ENCODE measurements around the gene EPGN.

EPGN gene

DNA sequence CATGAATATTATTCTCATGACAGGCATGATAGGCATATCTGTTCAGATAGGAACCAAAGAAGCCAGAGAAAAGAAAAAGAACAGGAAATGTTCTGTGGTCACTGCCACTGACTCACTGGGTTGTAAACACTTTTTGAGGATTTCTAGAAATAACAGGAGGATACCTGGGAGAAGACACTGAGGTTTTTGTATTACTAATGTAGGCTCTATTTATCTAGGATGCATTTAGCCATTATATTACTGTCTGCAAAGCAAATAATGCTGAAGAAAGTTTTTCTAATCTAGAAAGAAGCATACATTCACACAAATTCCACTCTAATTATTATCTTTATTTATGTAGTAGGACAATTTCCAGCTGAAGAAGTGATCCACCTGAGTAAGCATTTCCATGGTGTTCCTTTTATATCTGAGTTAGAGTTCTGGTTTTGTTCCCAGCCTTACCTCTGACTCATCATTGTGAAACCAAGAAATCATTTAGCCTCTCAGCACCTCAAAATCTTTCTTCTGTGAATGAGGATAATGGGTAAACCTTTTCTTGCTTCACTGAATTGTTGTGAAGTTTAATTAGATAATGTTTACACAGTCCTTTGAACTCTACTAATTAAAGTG, 40.2 kb upstream of the EPGN start:
- peak; percentile 36 for DNase-seq (ENCODE audit: low read depth, low spot score)
- ChIA-PET POLR2A (no interaction called here), CTCF (interaction anchor here (0.8 to 2.4 kb wide), 3 partner anchors 12 to 53 kb away, joined by 3 to 6 read pairs (median 3); no protein-coding TSS in a partner anchor)
- TF ChIP-seq, protein P1, sequence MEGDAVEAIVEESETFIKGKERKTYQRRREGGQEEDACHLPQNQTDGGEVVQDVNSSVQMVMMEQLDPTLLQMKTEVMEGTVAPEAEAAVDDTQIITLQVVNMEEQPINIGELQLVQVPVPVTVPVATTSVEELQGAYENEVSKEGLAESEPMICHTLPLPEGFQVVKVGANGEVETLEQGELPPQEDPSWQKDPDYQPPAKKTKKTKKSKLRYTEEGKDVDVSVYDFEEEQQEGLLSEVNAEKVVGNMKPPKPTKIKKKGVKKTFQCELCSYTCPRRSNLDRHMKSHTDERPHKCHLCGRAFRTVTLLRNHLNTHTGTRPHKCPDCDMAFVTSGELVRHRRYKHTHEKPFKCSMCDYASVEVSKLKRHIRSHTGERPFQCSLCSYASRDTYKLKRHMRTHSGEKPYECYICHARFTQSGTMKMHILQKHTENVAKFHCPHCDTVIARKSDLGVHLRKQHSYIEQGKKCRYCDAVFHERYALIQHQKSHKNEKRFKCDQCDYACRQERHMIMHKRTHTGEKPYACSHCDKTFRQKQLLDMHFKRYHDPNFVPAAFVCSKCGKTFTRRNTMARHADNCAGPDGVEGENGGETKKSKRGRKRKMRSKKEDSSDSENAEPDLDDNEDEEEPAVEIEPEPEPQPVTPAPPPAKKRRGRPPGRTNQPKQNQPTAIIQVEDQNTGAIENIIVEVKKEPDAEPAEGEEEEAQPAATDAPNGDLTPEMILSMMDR (IDR thresholded peaks at IDR 0.05; ENCODE audit: insufficient read depth, low read length, missing control alignments): no peak
- H3K4me3 ChIP-seq (ENCODE audit: low read depth, low read length): no peak overlapping the region

DNA sequence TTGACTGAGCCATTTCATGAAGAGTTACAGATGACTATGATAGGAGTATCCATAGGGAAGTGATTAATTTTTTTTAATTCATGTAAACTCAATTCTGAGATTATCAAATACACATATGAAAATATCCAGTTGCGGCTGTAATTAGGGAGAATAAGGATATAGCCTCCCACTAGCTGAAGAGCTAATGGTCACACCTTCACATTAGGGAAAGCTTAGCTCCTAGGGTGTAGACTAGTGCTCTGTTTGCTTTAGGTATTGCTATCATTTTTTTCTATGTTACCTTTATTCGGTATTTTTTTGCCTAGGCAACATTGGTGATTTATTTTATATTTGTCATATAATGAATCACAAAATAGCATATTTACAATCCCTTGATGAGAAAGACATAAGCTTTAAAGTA, 39.6 kb upstream of the EPGN start:
- DNase-seq (ENCODE audit: low read depth, low spot score): no peak
- ChIA-PET CTCF (interaction anchor here (0.8 to 2.4 kb wide), 2 partner anchors 11 to 40 kb away, joined by 3 to 6 read pairs; no protein-coding TSS in a partner anchor), POLR2A (no interaction called here)
- TF ChIP-seq, protein P1 (IDR thresholded peaks at IDR 0.05; ENCODE audit: insufficient read depth, low read length, missing control alignments): no peak
- no peak overlapping the region for H3K4me3 ChIP-seq (ENCODE audit: low read depth, low read length)

DNA sequence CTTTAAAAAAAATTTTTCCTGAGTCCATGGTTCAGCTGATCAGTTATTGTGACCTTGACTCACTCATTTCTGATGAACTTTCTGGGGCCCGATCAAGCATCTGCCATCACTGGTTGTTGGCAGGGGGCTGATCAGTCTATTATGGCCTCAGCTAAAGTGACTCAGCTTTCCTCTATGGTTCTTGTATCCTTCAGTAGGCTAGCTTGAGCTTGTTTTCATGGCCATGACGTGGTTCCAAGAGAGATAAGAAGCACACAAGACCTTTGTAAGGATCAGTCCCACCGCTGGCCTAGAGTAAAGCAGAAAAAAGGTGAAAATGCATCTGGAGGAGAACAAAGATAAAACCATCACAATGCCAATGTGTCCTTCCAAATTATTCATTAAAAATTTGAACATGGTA, 29.8 kb upstream of the EPGN start:
- TF ChIP-seq, protein P1 (IDR thresholded peaks at IDR 0.05; ENCODE audit: insufficient read depth, low read length, missing control alignments): no peak
- DNase-seq (ENCODE audit: low read depth, low spot score): no peak
- H3K4me3 ChIP-seq (ENCODE audit: low read depth, low read length): no peak overlapping the region
- POLR2A ChIA-PET: no interaction called here
- CTCF ChIA-PET: no interaction called here

DNA sequence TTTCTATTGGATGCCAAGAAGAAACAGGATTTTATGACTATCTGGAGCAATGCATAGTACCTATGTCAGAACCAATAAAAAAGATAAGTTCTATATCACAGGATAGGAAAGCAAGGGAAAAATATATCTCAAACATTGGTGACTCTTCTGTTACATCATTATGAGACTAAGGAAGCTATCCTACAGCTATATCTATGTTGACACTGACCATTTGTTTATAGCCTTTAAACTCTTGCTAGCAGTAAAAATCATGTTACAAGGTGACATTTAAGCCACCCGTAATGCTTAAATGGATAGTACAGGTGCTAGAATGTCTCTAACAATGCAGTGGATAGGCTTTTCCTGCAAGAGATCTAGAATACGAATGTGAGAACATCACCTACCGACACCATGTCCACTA, 28.6 kb upstream of the EPGN start:
- TF ChIP-seq, protein P1 (IDR thresholded peaks at IDR 0.05; ENCODE audit: insufficient read depth, low read length, missing control alignments): no peak
- ChIA-PET POLR2A (no interaction called here), CTCF (interaction anchor here (0.9 kb wide), 1 partner anchor 11 kb away, joined by 3 read pairs; no protein-coding TSS in a partner anchor)
- no peak overlapping the region for H3K4me3 ChIP-seq (ENCODE audit: low read depth, low read length)
- DNase-seq (ENCODE audit: low read depth, low spot score): no peak

DNA sequence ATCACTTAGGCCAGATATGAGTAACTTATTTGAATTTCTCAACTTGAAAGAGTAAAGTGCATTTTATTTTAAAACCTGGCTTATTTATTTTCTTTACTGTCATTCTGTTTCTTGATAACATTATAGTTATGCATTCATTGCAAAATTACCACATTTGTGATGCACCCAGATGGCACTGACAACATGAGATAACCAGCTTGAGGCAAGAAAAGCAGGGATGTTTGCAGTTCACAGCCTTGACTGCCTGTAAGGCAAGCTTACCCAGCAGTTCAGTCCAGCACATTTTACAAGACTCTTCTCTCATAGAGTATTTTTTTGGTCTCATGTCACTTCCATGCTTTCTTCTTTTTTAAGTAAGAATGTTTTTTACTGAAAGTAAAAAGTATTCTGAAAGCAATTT, 25.3 kb upstream of the EPGN start:
- POLR2A ChIA-PET: no interaction called here

DNA sequence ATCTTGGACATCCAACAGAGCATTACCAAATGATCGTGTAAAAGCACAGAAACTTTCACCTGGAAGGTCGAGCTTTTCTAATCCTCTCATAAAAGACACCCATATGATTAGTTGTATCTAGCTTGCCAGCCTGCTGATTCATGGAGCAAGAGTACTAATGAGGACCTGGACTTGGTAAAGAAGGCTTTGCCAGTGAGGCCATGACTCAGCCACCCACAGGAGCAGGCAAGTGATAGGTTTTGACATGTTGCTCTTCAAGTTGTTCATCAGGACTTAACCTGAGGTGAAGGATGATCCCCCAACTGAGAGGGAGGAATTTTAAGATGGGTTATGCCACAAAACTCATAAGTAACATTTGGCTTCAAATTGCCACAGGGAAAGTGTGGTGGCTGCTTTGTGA, 24.7 kb upstream of the EPGN start:
- TF ChIP-seq, protein P1 (IDR thresholded peaks at IDR 0.05; ENCODE audit: insufficient read depth, low read length, missing control alignments): no peak
- H3K4me3 ChIP-seq (ENCODE audit: low read depth, low read length): no peak overlapping the region
- CTCF ChIA-PET: interaction anchor here (1.4 kb wide), 1 partner anchor 55 kb away, joined by 8 read pairs; no protein-coding TSS in a partner anchor
- DNase-seq (ENCODE audit: low read depth, low spot score): peak; percentile 47
- POLR2A ChIA-PET: no interaction called here

More for the DNA sequence above, 25.3 kb upstream of the EPGN start:
- CTCF ChIA-PET: interaction anchor here (0.6 to 1.4 kb wide), 2 partner anchors 54 to 94 kb away, joined by 3 to 8 read pairs; no protein-coding TSS in a partner anchor
- no peak overlapping the region for H3K4me3 ChIP-seq (ENCODE audit: low read depth, low read length)
- TF ChIP-seq, protein P1 (IDR thresholded peaks at IDR 0.05; ENCODE audit: insufficient read depth, low read length, missing control alignments): no peak
- no peak for DNase-seq (ENCODE audit: low read depth, low spot score)
